Activated CD4-positive, alpha-beta T cell treated with anti-CD3 and anti-CD28 coated beads for 48 hours (primary cell): Measurements from ENCODE around the gene PNO1.
"Not testable (repeated sequence)": the region's sequence is repeated elsewhere in the genome, so short reads cannot be mapped to it uniquely, and the experiment has no call there.

Experiments
- DNase-seq: peaks from one replicate; pipeline ENCODE4 v3.0.0-alpha.2; 2020

Gene PNO1

GRCh38 chr2:68157402-68158133 is at the start of gene PNO1:
Gene PNO1 (plus strand): TSS chr2:68157888. CDS start chr2:68157935, 47 bp downstream.
- DNase-seq = peak; percentile 97

- no peak for DNase-seq
Measured at GRCh38 chr2:68108120-68108519, 49.6 kb upstream of the PNO1 start.

DNA sequence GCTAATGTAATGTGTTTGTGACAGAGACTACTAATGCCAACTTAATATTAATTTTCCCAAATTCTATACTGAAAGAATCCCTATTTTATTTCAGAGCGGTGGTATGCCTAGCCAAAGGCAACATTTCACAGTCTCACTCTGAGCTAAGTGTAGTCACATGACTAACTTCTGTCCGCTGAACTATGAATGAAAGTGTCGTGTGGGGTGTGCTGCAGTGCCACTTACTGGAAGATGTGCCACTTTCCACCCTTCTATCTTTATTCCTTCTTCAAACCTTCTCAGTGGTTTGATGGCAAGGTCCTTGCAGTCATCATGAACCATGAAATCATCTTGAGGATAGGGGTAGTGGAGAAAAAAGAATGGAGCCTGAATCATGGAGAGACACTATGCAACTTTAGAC is 47.6 kb upstream of the PNO1 start:
- DNase-seq = no peak

GRCh38 chr2:68115965-68116364 is 41.7 kb upstream of the PNO1 start:
- no peak for DNase-seq

- DNase-seq = not testable (repeated sequence)
Measured at GRCh38 chr2:68117922-68118321, 39.8 kb upstream of the PNO1 start.

- no peak for DNase-seq
Measured at GRCh38 chr2:68118816-68119215, 38.9 kb upstream of the PNO1 start.

- DNase-seq = no peak
Measured at GRCh38 chr2:68119504-68119903, 38.2 kb upstream of the PNO1 start.

DNA sequence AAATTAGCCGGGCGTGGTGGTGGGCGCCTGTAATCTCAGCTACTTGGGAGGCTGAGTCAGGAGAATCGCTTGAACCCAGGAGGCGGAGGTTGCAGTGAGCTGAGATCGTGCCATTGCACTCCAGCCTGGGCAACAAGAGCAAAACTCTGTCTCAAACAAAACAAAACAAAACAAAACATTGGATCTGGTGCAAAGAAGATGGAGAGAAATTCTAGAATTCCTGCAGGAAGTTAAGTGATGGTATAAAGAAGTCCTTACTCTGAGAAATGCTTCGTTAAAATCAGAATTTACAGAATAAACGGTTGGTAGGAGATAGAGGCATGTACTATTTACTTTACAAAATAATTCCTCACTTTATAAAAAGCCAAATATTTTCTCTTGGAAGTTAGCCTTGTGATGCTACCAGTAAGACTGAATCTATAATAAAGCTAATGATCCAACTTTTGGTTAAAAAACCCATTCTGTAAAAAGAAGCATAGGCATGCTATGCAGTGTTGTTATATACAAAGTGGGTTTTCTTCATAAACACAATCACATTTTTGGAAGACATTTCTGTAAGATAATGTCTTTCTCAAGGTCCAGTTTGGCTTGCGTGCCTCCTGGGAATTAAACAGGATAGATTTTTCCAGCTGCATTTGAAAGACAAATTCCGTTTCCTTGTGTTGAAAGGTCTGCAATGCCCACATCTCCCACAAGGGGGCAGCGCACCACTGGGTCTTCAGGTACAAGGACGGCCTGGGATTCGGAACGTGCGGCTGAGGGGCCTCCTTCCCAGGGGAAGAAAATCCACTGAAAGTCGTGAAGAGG is 35.6 kb upstream of the PNO1 start:
- DNase-seq = peak; percentile 86

DNA sequence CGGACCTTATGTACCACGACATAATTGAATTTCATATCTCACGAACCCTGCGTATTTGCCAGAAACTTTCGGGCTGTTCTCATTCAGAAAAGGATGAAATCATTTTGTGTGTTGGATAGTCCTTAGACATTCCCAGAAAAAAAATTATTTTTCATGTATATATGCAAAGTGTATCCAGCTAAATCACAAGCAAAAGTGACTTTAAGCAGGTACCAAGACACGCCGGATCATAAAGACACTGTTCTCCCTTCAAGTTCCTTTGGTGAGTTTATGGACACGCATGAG is 35.1 kb upstream of the PNO1 start:
- no peak for DNase-seq

- DNase-seq = no peak
Measured at GRCh38 chr2:68124321-68124720, 33.4 kb upstream of the PNO1 start.

- DNase-seq = no peak
Measured at GRCh38 chr2:68125821-68126220, 31.9 kb upstream of the PNO1 start.

GRCh38 chr2:68126561-68126960 is 31.1 kb upstream of the PNO1 start:
- DNase-seq = no peak

DNA sequence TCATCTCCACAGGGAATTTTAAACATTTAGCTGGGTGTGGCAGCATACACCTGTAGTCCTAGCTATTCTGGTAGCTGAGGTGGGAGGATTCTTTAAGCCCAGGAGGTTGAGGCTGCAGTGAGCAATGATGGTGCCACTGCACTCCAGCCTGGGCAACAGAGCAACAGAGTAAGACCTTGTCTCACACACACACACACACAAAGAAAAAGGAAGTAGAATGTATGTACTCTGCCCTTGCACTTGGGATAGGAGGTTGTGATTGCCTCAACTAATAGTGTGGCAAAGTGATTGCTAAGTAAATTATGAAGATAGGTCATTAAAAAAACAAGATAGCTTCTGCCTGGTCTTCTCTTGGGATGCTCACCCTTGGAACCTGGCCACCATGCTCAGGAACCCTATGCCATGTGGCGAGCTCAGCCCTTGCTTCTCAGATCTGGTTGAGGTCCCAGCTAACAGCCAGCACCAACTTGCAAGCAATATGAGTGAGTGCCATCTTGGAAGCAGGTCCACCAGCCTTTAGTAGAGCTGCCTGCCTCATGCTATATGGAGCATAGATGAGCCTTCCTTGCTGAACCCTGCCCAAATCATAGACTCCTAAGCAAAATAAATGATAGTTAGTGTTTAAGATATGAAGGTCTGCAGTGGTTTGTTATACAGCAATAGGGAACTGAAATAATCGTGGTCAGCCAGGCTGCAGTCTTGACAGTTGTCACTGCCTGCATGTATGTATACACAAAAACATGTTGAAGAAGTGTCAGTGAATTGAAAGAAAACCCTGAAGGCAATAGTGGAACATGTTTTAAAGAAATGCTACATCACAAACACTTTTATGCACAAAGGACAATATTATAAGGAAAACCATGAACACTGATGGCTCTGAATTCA is 30.1 kb upstream of the PNO1 start:
- DNase-seq = no peak

DNA sequence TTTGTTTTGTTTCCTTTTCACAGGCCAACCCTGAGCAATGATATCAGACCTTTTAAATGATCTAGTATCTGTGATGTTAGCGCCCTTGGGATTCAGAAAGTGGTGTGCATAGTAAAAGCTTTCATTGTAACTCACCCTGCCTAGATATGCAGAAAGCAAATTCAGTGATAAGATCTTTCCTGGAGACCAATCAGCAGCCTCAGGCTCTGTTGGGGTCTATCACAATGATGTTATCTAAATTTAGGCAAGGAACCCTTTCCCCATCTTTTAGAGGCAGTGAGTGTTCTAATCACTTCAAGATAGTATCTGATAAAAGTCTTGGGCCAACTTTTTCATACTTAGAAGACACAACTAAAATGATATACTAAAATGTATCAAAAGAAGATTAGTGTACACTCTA is 23.6 kb upstream of the PNO1 start:
- DNase-seq = no peak

GRCh38 chr2:68134554-68134953 is 23.1 kb upstream of the PNO1 start:
- DNase-seq = no peak

DNA sequence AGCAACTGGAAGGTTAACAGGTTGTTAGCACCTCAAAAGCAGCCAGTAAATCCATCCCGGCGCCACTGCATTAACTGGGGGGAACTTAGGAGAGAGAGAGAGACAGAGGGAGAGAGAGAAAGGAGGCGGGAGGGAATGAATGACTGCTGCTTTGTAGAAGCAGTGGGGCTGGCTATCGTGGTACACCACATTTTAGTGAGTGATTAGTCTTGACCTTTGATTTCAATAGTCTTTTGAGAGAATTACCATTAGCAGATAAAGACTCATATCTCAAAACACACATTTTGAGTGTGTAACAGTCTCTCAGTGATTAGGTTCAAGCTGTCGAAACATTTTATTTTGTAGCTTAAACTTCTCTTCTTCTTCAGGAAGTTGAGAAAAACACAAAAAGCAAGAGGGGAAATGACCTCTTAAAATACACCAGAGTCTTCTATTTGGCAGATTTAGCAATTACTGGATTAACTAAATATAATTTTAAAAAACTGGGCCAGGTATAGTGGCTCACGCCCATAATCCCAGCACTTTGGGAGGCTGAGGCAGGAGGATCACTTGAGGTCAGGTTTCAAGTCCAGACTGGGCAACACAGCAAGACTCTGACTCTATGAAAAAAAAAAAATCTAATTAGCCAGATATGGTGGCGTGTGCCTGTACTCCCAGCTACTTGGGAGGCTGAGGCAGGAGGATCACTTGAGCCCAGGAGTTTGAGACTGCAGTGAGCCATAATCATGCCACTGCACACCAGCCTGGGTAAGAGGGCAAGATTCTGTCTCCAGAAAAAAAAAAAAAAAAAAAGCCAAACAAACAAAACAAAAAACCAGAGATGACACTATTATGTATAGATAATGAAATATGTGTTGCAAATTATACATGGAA is 22.0 kb upstream of the PNO1 start:
- no peak for DNase-seq

GRCh38 chr2:68141875-68142274 is 15.8 kb upstream of the PNO1 start:
- DNase-seq = no peak

- DNase-seq = no peak
Measured at GRCh38 chr2:68151037-68151436, 6.7 kb upstream of the PNO1 start.

DNA sequence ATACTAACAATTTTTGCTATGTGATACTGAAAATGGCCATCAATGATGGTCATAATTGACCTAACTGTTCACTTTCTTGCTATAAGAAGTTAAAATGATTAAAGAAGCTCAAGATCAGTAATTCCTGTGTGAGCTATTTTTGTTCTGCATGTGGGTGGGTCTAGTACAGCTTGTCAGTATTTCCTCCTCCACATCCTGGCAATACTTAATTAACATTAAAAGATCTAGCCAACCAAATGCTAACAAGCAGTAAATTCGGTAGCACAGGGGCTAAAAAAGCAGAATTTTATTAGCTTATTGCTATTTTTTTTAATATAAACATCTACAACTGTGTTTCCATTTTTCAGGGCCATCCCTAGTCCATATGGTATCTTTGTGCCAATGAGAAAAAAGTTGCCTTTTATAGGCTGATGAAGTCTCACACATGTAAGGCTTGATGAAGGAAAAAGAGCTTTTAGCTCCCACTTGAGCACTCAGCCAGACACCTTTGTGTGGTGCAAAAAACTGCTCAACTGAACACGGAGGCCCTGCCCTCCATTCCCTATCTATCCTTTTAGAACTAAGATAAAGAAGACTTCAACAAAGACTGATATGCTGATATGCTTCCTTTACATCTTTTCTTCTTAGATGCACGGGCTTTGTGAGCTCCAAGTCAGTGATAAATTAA is 4.9 kb upstream of the PNO1 start:
- no peak for DNase-seq

DNA sequence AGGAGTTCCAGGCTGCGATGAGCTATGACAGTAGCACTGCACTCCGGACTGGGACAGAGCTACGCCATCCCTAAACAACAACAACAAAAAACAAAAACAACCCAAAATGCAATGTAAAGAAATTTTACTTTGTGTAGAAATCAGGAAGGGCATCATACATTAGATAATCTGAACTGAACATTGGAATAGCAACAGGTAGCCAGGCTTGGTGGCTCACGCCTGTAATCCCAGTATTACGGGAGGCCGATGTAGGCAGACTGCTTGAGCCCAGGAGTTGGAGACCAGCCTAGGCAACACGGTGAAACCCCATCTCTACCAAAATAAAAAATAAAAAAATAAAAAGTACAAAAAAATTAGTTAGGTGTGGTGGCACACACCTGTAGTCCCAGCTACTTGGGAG is 2.1 kb upstream of the PNO1 start:
- DNase-seq = no peak

- no peak for DNase-seq
Measured at GRCh38 chr2:68156419-68156818, 1.3 kb upstream of the PNO1 start.

- no peak for DNase-seq
Measured at GRCh38 chr2:68157002-68157401, 686 bp upstream of the PNO1 start.
